IgD-negative memory B cell (primary cell): ENCODE data around the gene SMIM22. TPM values are rescaled to one million over a fixed set of nuclear protein-coding genes. Genes with fewer than 3 reads are reported as not detected.

Experiments
- H3K27ac Mint-ChIP-seq, 3 donors: one replicate each; pipeline ENCODE4 v1.8.0; 2020 to 2022; ENCODE audit warnings: mild to moderate bottlenecking in 3 of 3, mixed read lengths in 3 of 3, moderate library complexity in 1 of 3
- H3K27me3 Mint-ChIP-seq: one replicate; pipeline ENCODE4 v1.8.0; 2021; ENCODE audit warnings: mixed read lengths
- H3K36me3 Mint-ChIP-seq: one replicate; pipeline ENCODE4 v1.8.0; 2020; ENCODE audit warnings: mild to moderate bottlenecking, mixed read lengths
- H3K4me1 Mint-ChIP-seq, 3 donors: one replicate each; pipeline ENCODE4 v1.8.0; 2020 to 2022; ENCODE audit warnings: mixed read lengths in 3 of 3, mild to moderate bottlenecking in 1 of 3
- H3K4me3 Mint-ChIP-seq, 4 donors: one replicate each; pipeline ENCODE4 v1.8.0; 2020 to 2022; ENCODE audit warnings: mild to moderate bottlenecking in 4 of 4, mixed read lengths in 4 of 4, moderate library complexity in 3 of 4
- H3K9me3 Mint-ChIP-seq, 3 donors: one replicate each; pipeline ENCODE4 v1.8.0; 2020 to 2021; ENCODE audit warnings: mixed read lengths in 3 of 3, mild to moderate bottlenecking in 1 of 3
- polyA plus RNA-seq: library from polyadenylated mRNA; unstranded; fragments of 300-500 nt; fragmentation: Illumina TruSeq; gene quantifications from one replicate; pipeline ENCODE4 v1.2.3, GENCODE V29; 2021

SMIM22 gene
- polyA plus RNA-seq, 1 donor from 2014 or later, result not detected

- Mint-ChIP-seq H3K4me1 (peaks cover 15 to 18% (median 16%) of the 10 kb centered on the region in 3 donors), H3K27me3 (no peaks in the 10 kb centered on the region), H3K9me3 (no peaks in the 10 kb centered on the region), H3K4me3 (peak overlapping the region in 2 of 4 donors; percentile 8 to 76), H3K27ac (no peak overlapping the region), H3K36me3 (peaks cover 2% of the 10 kb centered on the region)
Observed at GRCh38 chr16:4763791-4764190, 31.4 kb upstream of the SMIM22 start.

- H3K4me3 Mint-ChIP-seq, result peak overlapping the region; percentile 80 to 98 (median 90)
- H3K27ac Mint-ChIP-seq, result peak overlapping the region; percentile 62 to 70 (median 67)
- no peaks in the 10 kb centered on the region for H3K27me3 Mint-ChIP-seq
- no peaks in the 10 kb centered on the region for H3K9me3 Mint-ChIP-seq
- peaks cover 15 to 24% (median 18%) of the 10 kb centered on the region in 3 donors for H3K4me1 Mint-ChIP-seq
- no peaks in the 10 kb centered on the region for H3K36me3 Mint-ChIP-seq
Observed at GRCh38 chr16:4765511-4766474, 29.4 kb upstream of the SMIM22 start.

GRCh38 chr16:4766875-4767628, 28.1 kb upstream of the SMIM22 start, which contains the start of gene ZNF500:
Gene ZNF500, minus strand, starts transcription at chr16:4767162. Its CDS starts 1,184 bp downstream, at chr16:4765978.
- H3K9me3 Mint-ChIP-seq, result no peaks in the 10 kb centered on the region
- H3K4me1 Mint-ChIP-seq, result peaks cover 15 to 24% (median 18%) of the 10 kb centered on the region in 3 donors
- peak within 1 kb of the TSS; percentile 92 to 98 (median 94) for H3K4me3 Mint-ChIP-seq
- no peaks in the 10 kb centered on the region for H3K27me3 Mint-ChIP-seq
- H3K27ac Mint-ChIP-seq, result peak within 1 kb of the TSS; percentile 48 to 96 (median 88)
- H3K36me3 Mint-ChIP-seq, result no peaks in the 10 kb centered on the region

- no peaks in the 10 kb centered on the region for H3K9me3 Mint-ChIP-seq
- no peaks in the 10 kb centered on the region for H3K36me3 Mint-ChIP-seq
- H3K27ac Mint-ChIP-seq, result peak overlapping the region; percentile 48 to 96 (median 88)
- no peaks in the 10 kb centered on the region for H3K27me3 Mint-ChIP-seq
- H3K4me1 Mint-ChIP-seq, result peaks cover 15 to 24% (median 16%) of the 10 kb centered on the region in 3 donors
- H3K4me3 Mint-ChIP-seq, result peak overlapping the region; percentile 92 to 98 (median 94)
Observed at GRCh38 chr16:4767872-4768548, 27.2 kb upstream of the SMIM22 start.

GRCh38 chr16:4768549-4769305, 26.4 kb upstream of the SMIM22 start:
- peaks cover 15 to 24% (median 16%) of the 10 kb centered on the region in 3 donors for H3K4me1 Mint-ChIP-seq
- no peaks in the 10 kb centered on the region for H3K27me3 Mint-ChIP-seq
- H3K9me3 Mint-ChIP-seq, result no peaks in the 10 kb centered on the region
- H3K4me3 Mint-ChIP-seq, result peak overlapping the region; percentile 92 to 98 (median 94)
- H3K36me3 Mint-ChIP-seq, result no peaks in the 10 kb centered on the region
- peak overlapping the region; percentile 48 to 96 (median 88) for H3K27ac Mint-ChIP-seq

- no peaks in the 10 kb centered on the region for H3K9me3 Mint-ChIP-seq
- H3K4me3 Mint-ChIP-seq, result peak overlapping the region; percentile 50 to 98 (median 94)
- H3K4me1 Mint-ChIP-seq, result peaks cover 12 to 24% (median 15%) of the 10 kb centered on the region in 3 donors
- H3K27ac Mint-ChIP-seq, result peak overlapping the region; percentile 22 to 96 (median 88)
- H3K36me3 Mint-ChIP-seq, result no peaks in the 10 kb centered on the region
- H3K27me3 Mint-ChIP-seq, result no peaks in the 10 kb centered on the region
Observed at GRCh38 chr16:4769306-4769638, 25.9 kb upstream of the SMIM22 start.

- Mint-ChIP-seq H3K4me1 (peaks cover 8 to 17% (median 15%) of the 10 kb centered on the region in 3 donors), H3K9me3 (no peaks in the 10 kb centered on the region), H3K36me3 (no peaks in the 10 kb centered on the region), H3K4me3 (peak overlapping the region in 1 of 4 donors; percentile 57), H3K27ac (peak overlapping the region in 1 of 3 donors; percentile 79), H3K27me3 (no peaks in the 10 kb centered on the region)
Observed at GRCh38 chr16:4771646-4772045, 23.5 kb upstream of the SMIM22 start.

- Mint-ChIP-seq H3K4me1 (peaks cover 5 to 15% (median 11%) of the 10 kb centered on the region in 3 donors), H3K36me3 (no peaks in the 10 kb centered on the region), H3K4me3 (no peak overlapping the region), H3K27me3 (no peaks in the 10 kb centered on the region), H3K27ac (no peak overlapping the region), H3K9me3 (no peaks in the 10 kb centered on the region)
Observed at GRCh38 chr16:4772351-4772750, 22.8 kb upstream of the SMIM22 start.

- H3K9me3 Mint-ChIP-seq, result no peaks in the 10 kb centered on the region
- H3K4me1 Mint-ChIP-seq, result no peaks in the 10 kb centered on the region
- peak overlapping the region in 1 of 3 donors; percentile 23 for H3K27ac Mint-ChIP-seq
- no peaks in the 10 kb centered on the region for H3K36me3 Mint-ChIP-seq
- H3K27me3 Mint-ChIP-seq, result no peaks in the 10 kb centered on the region
- no peak overlapping the region for H3K4me3 Mint-ChIP-seq
Observed at GRCh38 chr16:4775005-4775404, 20.2 kb upstream of the SMIM22 start.

- Mint-ChIP-seq H3K9me3 (no peaks in the 10 kb centered on the region), H3K4me3 (no peak overlapping the region), H3K36me3 (no peaks in the 10 kb centered on the region), H3K27ac (no peak overlapping the region), H3K27me3 (no peaks in the 10 kb centered on the region), H3K4me1 (no peaks in the 10 kb centered on the region)
Observed at GRCh38 chr16:4776141-4776705, 18.9 kb upstream of the SMIM22 start.

GRCh38 chr16:4777339-4778049, 17.7 kb upstream of the SMIM22 start:
- H3K27me3 Mint-ChIP-seq, result no peaks in the 10 kb centered on the region
- no peak overlapping the region for H3K4me3 Mint-ChIP-seq
- peaks cover 0 to 2% (median 0%) of the 10 kb centered on the region in 3 donors for H3K4me1 Mint-ChIP-seq
- no peak overlapping the region for H3K27ac Mint-ChIP-seq
- H3K36me3 Mint-ChIP-seq, result no peaks in the 10 kb centered on the region
- no peaks in the 10 kb centered on the region for H3K9me3 Mint-ChIP-seq

GRCh38 chr16:4778050-4778392, 17.1 kb upstream of the SMIM22 start:
- Mint-ChIP-seq H3K4me1 (peaks cover 0 to 2% (median 0%) of the 10 kb centered on the region in 3 donors), H3K27ac (no peak overlapping the region), H3K36me3 (no peaks in the 10 kb centered on the region), H3K9me3 (no peaks in the 10 kb centered on the region), H3K4me3 (no peak overlapping the region), H3K27me3 (no peaks in the 10 kb centered on the region)

- Mint-ChIP-seq H3K36me3 (no peaks in the 10 kb centered on the region), H3K4me1 (peaks cover 0 to 2% (median 0%) of the 10 kb centered on the region in 3 donors), H3K27ac (no peak overlapping the region), H3K9me3 (no peaks in the 10 kb centered on the region), H3K27me3 (peaks cover 2% of the 10 kb centered on the region), H3K4me3 (no peak overlapping the region)
Observed at GRCh38 chr16:4780235-4780634, 14.9 kb upstream of the SMIM22 start.
